PC-9 (cell line): ENCODE results near the gene RFX7.

Experiments used
- CTCF ChIP-seq: fragments of 200-600 bp; sonication (generic); conservative IDR thresholded peaks from 2 replicates; pipeline ENCODE4 v1.6.1; 2017; ENCODE audit warnings: mixed run types, antibody characterized with exemption, mild to moderate bottlenecking, moderate library complexity
- EZH2 ChIP-seq: fragments of 200-600 bp; sonication (generic); IDR thresholded peaks from 2 replicates; pipeline ENCODE4 v1.8.0; 2017; ENCODE audit warnings: antibody characterized with exemption, low read depth

- TF ChIP-seq CTCF (peak; percentile 80), EZH2 (no peak)
These were observed 191.2 kb downstream of the RFX7 start for GRCh38 chr15:56052395-56053045.
